WTC11 (cell line): Measurements from ENCODE around the gene EDC3. TPM values are rescaled to one million over a fixed set of nuclear protein-coding genes. Genes with fewer than 3 reads are reported as not detected.

Experiments
- ATAC-seq: fragments of 200-7000 bp; cut with Tn5 transposase; 2 replicates; pipeline ENCODE4 v1.10.0; 2021; ENCODE audit warnings: mild to moderate bottlenecking, moderate library complexity
- CTCF ChIA-PET: fragments of 300-600 bp; sonication (Branson Sonifier 250); formaldehyde crosslinking; loops from one replicate; lab custom pipeline; 2021; ENCODE audit warnings: antibody characterized with exemption; lab: Charles Lee
- POLR2A ChIA-PET: fragments of 350-600 bp; sonication (Branson Sonifier 250); formaldehyde crosslinking; loops from one replicate; lab custom pipeline; 2021; ENCODE audit warnings: antibody characterized with exemption; lab: Charles Lee
- DNase-seq: peaks from one replicate; pipeline ENCODE4 v3.0.0; 2021; ENCODE audit warnings: low spot score
- H3K27ac Mint-ChIP-seq: 2 replicates; pipeline ENCODE4 v1.8.0; 2021; ENCODE audit warnings: mixed read lengths
- H3K27me3 Mint-ChIP-seq: 2 replicates; pipeline ENCODE4 v1.8.0; 2021; ENCODE audit warnings: low read depth, mild to moderate bottlenecking, moderate library complexity, mixed read lengths
- H3K36me3 Mint-ChIP-seq: 2 replicates; pipeline ENCODE4 v1.8.0; 2021; ENCODE audit warnings: mixed read lengths
- H3K4me1 Mint-ChIP-seq: 2 replicates; pipeline ENCODE4 v1.8.0; 2022; ENCODE audit warnings: mixed read lengths
- H3K4me3 Mint-ChIP-seq: 2 replicates; pipeline ENCODE4 v1.8.0; 2021; ENCODE audit warnings: mild to moderate bottlenecking, moderate library complexity, mixed read lengths
- H3K9me3 Mint-ChIP-seq: 2 replicates; pipeline ENCODE4 v1.8.0; 2021; ENCODE audit warnings: mixed read lengths
- ATF3 ChIP-seq: sonication (generic); formaldehyde crosslinking; conservative IDR thresholded peaks from 2 replicates; pipeline ENCODE4 v1.8.1; 2022; ENCODE audit warnings: mild to moderate bottlenecking, missing genetic modification reagents
- CDX4 ChIP-seq: fragments of 250-450 bp; sonication (Bioruptor Pico); IDR thresholded peaks from 2 replicates; pipeline ENCODE4 v1.9.0; 2021; ENCODE audit warnings: moderate library complexity, mild to moderate bottlenecking, inconsistent platforms, borderline replicate concordance
- EMX1 ChIP-seq: fragments of 250-450 bp; sonication (Bioruptor Pico); IDR thresholded peaks from 2 replicates; pipeline ENCODE4 v1.8.0; 2021; ENCODE audit warnings: mild to moderate bottlenecking
- FOXP1 ChIP-seq: sonication (generic); formaldehyde crosslinking; IDR thresholded peaks from 2 replicates; pipeline ENCODE4 v1.8.0; 2022; ENCODE audit warnings: missing genetic modification reagents, mild to moderate bottlenecking, moderate library complexity, borderline replicate concordance
- GABPB1 ChIP-seq: sonication (generic); formaldehyde crosslinking; IDR thresholded peaks from 2 replicates; pipeline ENCODE4 v1.8.1; 2023; ENCODE audit warnings: mild to moderate bottlenecking, missing genetic modification reagents
- IRF1 ChIP-seq: sonication (generic); formaldehyde crosslinking; IDR thresholded peaks from 2 replicates; pipeline ENCODE4 v1.8.0; 2023; ENCODE audit warnings: missing genetic modification reagents
- IRF2 ChIP-seq: sonication (generic); formaldehyde crosslinking; IDR thresholded peaks from 2 replicates; pipeline ENCODE4 v1.8.0; 2022; ENCODE audit warnings: low read depth, missing genetic modification reagents, borderline replicate concordance
- MLX ChIP-seq: sonication (generic); formaldehyde crosslinking; IDR thresholded peaks from 2 replicates; pipeline ENCODE4 v1.8.1; 2023; ENCODE audit warnings: mild to moderate bottlenecking, missing genetic modification reagents, moderate library complexity
- NFATC4 ChIP-seq: fragments of 250-450 bp; sonication (Bioruptor Pico); IDR thresholded peaks from 2 replicates; pipeline ENCODE4 v1.9.0; 2021; ENCODE audit warnings: mild to moderate bottlenecking
- NR3C1 ChIP-seq: sonication (generic); formaldehyde crosslinking; conservative IDR thresholded peaks from 2 replicates; pipeline ENCODE4 v1.8.1; 2023; ENCODE audit warnings: low read depth, mild to moderate bottlenecking, missing genetic modification reagents
- PREB ChIP-seq: sonication (generic); formaldehyde crosslinking; IDR thresholded peaks from 2 replicates; pipeline ENCODE4 v1.8.1; 2022; ENCODE audit warnings: mild to moderate bottlenecking, missing genetic modification reagents, moderate library complexity, borderline replicate concordance
- RELA ChIP-seq: sonication (generic); formaldehyde crosslinking; IDR thresholded peaks from 2 replicates; pipeline ENCODE4 v1.8.1; 2022; ENCODE audit warnings: missing genetic modification reagents, mild to moderate bottlenecking, borderline replicate concordance
- SMAD4 ChIP-seq: sonication (generic); formaldehyde crosslinking; IDR thresholded peaks from 2 replicates; pipeline ENCODE4 v1.8.0; 2022; ENCODE audit warnings: mild to moderate bottlenecking, missing genetic modification reagents
- TEAD1 ChIP-seq: sonication (generic); formaldehyde crosslinking; IDR thresholded peaks from 2 replicates; pipeline ENCODE4 v1.8.0; 2022; ENCODE audit warnings: mild to moderate bottlenecking, missing genetic modification reagents
- ZNF232 ChIP-seq: sonication (generic); formaldehyde crosslinking; IDR thresholded peaks from 2 replicates; pipeline ENCODE4 v1.8.0; 2022; ENCODE audit warnings: mild to moderate bottlenecking, missing genetic modification reagents
- ZNF396 ChIP-seq: fragments of 250-450 bp; sonication (Bioruptor Pico); IDR thresholded peaks from 2 replicates; pipeline ENCODE4 v1.8.0; 2021; ENCODE audit warnings: mild to moderate bottlenecking, moderate library complexity, borderline replicate concordance
- ZNF532 ChIP-seq: fragments of 250-450 bp; sonication (Bioruptor Pico); IDR thresholded peaks from 2 replicates; pipeline ENCODE4 v1.9.0; 2021; ENCODE audit warnings: mild to moderate bottlenecking, borderline replicate concordance
- total RNA-seq: library from RNA; stranded (reverse); gene quantifications from 3 replicates; pipeline ENCODE4 v1.2.3, GENCODE V29; 2021
- TF ChIP-seq, protein P1 (sequence below): fragments of 250-450 bp; sonication (Bioruptor Pico); IDR thresholded peaks from 2 replicates; pipeline ENCODE4 v1.9.0; 2021; ENCODE audit warnings: mild to moderate bottlenecking
- TF ChIP-seq, protein P2 (sequence below): sonication (generic); formaldehyde crosslinking; IDR thresholded peaks from 2 replicates; pipeline ENCODE4 v1.8.0; 2022; ENCODE audit warnings: mild to moderate bottlenecking, missing genetic modification reagents
- TF ChIP-seq, protein P3 (sequence below): fragments of 250-450 bp; sonication (Bioruptor Pico); conservative IDR thresholded peaks from 2 replicates; pipeline ENCODE4 v1.9.0; 2021; ENCODE audit warnings: mild to moderate bottlenecking

Gene EDC3
- total RNA-seq, 1 experiment from 2014 or later: 54.7 TPM

- Mint-ChIP-seq H3K27ac (no peak overlapping the region), H3K36me3 (peaks cover 2% of the 10 kb centered on the region; the same call in 1 of the 2 replicates), H3K9me3 (no peaks in the 10 kb centered on the region), H3K4me1 (peaks cover 11% of the 10 kb centered on the region), H3K4me3 (no peak overlapping the region), H3K27me3 (no peaks in the 10 kb centered on the region; the same call in 1 of the 2 replicates)
- no peak for ATAC-seq
- POLR2A ChIA-PET: no interaction called here
- CTCF ChIA-PET: no interaction called here
- TF ChIP-seq, protein P1, sequence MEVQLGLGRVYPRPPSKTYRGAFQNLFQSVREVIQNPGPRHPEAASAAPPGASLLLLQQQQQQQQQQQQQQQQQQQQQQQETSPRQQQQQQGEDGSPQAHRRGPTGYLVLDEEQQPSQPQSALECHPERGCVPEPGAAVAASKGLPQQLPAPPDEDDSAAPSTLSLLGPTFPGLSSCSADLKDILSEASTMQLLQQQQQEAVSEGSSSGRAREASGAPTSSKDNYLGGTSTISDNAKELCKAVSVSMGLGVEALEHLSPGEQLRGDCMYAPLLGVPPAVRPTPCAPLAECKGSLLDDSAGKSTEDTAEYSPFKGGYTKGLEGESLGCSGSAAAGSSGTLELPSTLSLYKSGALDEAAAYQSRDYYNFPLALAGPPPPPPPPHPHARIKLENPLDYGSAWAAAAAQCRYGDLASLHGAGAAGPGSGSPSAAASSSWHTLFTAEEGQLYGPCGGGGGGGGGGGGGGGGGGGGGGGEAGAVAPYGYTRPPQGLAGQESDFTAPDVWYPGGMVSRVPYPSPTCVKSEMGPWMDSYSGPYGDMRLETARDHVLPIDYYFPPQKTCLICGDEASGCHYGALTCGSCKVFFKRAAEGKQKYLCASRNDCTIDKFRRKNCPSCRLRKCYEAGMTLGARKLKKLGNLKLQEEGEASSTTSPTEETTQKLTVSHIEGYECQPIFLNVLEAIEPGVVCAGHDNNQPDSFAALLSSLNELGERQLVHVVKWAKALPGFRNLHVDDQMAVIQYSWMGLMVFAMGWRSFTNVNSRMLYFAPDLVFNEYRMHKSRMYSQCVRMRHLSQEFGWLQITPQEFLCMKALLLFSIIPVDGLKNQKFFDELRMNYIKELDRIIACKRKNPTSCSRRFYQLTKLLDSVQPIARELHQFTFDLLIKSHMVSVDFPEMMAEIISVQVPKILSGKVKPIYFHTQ (CRISPR knock-in tag): no peak
- no peak for TF ChIP-seq MLX (CRISPR knock-in tag)
- no peak for TF ChIP-seq ZNF532
- TF ChIP-seq FOXP1 (CRISPR knock-in tag): no peak
- TF ChIP-seq ZNF396 (CRISPR knock-in tag): no peak
- TF ChIP-seq PREB (CRISPR knock-in tag): no peak
- no peak for TF ChIP-seq IRF1
- TF ChIP-seq NR3C1 (CRISPR knock-in tag): no peak
- TF ChIP-seq EMX1: no peak
- no peak for TF ChIP-seq TEAD1 (CRISPR knock-in tag)
- no peak for TF ChIP-seq ZNF232 (CRISPR knock-in tag)
- no peak for TF ChIP-seq ATF3
- TF ChIP-seq, protein P2, sequence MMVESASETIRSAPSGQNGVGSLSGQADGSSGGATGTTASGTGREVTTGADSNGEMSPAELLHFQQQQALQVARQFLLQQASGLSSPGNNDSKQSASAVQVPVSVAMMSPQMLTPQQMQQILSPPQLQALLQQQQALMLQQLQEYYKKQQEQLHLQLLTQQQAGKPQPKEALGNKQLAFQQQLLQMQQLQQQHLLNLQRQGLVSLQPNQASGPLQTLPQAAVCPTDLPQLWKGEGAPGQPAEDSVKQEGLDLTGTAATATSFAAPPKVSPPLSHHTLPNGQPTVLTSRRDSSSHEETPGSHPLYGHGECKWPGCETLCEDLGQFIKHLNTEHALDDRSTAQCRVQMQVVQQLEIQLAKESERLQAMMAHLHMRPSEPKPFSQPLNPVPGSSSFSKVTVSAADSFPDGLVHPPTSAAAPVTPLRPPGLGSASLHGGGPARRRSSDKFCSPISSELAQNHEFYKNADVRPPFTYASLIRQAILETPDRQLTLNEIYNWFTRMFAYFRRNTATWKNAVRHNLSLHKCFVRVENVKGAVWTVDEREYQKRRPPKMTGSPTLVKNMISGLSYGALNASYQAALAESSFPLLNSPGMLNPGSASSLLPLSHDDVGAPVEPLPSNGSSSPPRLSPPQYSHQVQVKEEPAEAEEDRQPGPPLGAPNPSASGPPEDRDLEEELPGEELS: no peak
- no peak for TF ChIP-seq RELA (CRISPR knock-in tag)
- no peak for TF ChIP-seq CDX4 (CRISPR knock-in tag)
- no peak for TF ChIP-seq SMAD4 (CRISPR knock-in tag)
- no peak for TF ChIP-seq NFATC4 (CRISPR knock-in tag)
- TF ChIP-seq, protein P3, sequence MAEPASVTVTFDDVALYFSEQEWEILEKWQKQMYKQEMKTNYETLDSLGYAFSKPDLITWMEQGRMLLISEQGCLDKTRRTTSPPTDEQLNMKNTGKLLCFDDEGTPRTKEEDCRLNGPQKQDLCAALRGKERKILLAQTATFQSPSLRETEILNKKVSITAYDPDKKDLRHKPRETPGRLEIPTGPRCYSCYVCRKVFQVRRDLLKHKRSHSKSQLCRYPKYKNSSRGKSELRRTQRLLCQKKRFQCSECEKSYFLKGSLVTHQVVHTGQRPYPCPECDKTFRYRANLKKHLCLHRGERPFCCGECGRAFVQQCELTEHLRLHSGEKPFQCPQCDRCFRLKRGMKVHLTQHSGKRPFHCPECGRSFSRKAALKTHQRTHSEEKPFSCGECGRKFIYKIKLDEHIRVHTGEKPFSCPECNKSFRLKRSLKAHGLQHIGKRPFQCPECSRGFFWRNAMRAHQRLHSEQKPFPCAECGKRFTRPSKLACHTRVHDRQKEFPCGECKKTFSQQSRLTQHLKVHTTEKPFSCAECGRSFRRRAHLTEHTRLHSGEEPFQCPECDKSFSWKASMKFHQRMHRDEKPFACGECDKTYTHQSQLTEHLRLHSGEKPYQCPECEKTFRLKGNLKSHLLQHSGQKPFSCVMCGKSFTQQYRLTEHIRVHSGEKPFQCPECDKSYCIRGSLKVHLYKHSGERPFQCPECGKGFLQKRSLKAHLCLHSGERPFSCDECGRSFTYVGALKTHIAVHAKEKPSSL: no peak
- TF ChIP-seq IRF2 (CRISPR knock-in tag): no peak
- no peak for TF ChIP-seq GABPB1
- no peak for DNase-seq
These were observed 3.5 kb downstream of the EDC3 start for GRCh38 chr15:74692327-74692726.
